ENCODE data around the gene HLA-DPA1.

HLA-DPA1 gene

DNA sequence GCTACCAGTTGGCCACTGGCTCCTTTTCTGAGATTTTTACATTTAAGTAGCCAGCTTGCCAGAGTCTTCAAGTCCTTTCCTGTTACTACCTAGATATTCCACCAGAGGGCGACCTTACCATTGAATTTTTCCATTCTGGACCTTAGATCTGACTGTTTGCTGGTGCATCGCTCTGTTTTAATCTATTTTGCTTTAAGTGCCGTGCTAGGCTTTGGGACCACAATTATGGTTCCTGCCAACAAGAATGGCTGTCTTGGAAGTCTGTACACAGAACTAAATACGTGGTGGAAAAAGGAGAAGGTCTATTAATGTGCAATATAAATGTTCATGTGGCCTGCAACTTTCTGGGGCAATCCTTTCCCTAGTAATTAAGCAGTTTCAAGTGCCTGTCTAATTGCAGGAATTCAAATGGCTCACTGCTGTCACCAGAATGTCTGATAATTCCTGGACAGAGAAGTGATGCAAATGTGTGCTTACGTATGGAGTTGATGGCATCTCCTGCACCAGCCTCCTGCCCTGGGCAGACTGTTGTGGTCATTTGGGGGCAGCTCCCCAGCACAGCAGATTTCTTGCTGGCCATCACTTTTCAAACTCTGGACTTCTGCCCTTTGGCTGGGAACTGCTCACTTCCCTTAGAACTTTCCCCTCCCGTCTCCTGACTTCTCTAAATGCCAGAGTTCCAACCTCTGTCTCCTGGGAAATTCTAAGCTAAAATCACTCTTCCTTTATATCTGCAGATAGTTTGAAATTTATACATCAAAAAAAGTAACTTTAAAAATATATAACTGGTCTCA lies 58.4 kb downstream of the HLA-DPA1 start:
- peak; percentile 78 to 89 for DNase-seq
